H1 (cell line): Measurements from ENCODE around the gene C5orf22. TPM values are rescaled to one million over a fixed set of nuclear protein-coding genes. Genes with fewer than 3 reads are reported as not detected.

Source experiments
- CTCF ChIA-PET: fragments of 300-600 bp; sonication (Branson Sonifier 250); formaldehyde crosslinking; loops from one replicate; lab custom pipeline; 2021; ENCODE audit not compliant: partially characterized antibody; lab: Charles Lee
- POLR2A ChIA-PET: fragments of 300-600 bp; sonication (Branson Sonifier 250); formaldehyde crosslinking; loops from one replicate; lab custom pipeline; 2021; ENCODE audit warnings: inconsistent platforms; ENCODE audit not compliant: partially characterized antibody; lab: Charles Lee
- DNase-seq, 2 experiments: peaks; one replicate each; pipeline versions ENCODE4 v3.0.0 to v3.0.0-alpha.2; 2010 to 2022; ENCODE audit warnings: low spot score in 2 of 2, low read depth in 1 of 2, mixed read lengths in 1 of 2
- FAIRE-seq: peaks from 2 replicates; lab custom pipeline; 2011; peaks lifted over from hg19 to GRCh38; lab: Jason Lieb, UNC
- H2AFZ ChIP-seq: 2 replicates; pipeline ENCODE4 v1.8.1; 2012; ENCODE audit warnings: low read length, inconsistent platforms
- H2AK5ac ChIP-seq: 2 replicates; pipeline ENCODE4 v1.6.1; 2013; ENCODE audit warnings: low read depth, low read length
- H2BK120ac ChIP-seq: replicated peaks from 2 replicates; pipeline ENCODE3; 2013; ENCODE audit warnings: low read depth, low read length, inconsistent platforms
- H2BK12ac ChIP-seq: 2 replicates; pipeline ENCODE4 v1.6.1; 2013; ENCODE audit warnings: low read depth, low read length
- H2BK15ac ChIP-seq: 2 replicates; pipeline ENCODE4 v1.6.1; 2013; ENCODE audit warnings: low read length
- H2BK20ac ChIP-seq: 2 replicates; pipeline ENCODE4 v1.6.1; 2013; ENCODE audit warnings: low read length
- H2BK5ac ChIP-seq: 2 replicates; pipeline ENCODE4 v1.6.1; 2013; ENCODE audit warnings: low read depth, low read length
- H3K14ac ChIP-seq: 2 replicates; pipeline ENCODE4 v1.6.1; 2013; ENCODE audit warnings: inconsistent platforms; ENCODE audit not compliant: insufficient read length
- H3K18ac ChIP-seq: 2 replicates; pipeline ENCODE4 v1.6.1; 2013; ENCODE audit warnings: low read length; ENCODE audit errors: extremely low read depth
- H3K23ac ChIP-seq: 2 replicates; pipeline ENCODE4 v1.6.1; 2013; ENCODE audit warnings: inconsistent platforms; ENCODE audit not compliant: insufficient read length
- H3K23me2 ChIP-seq: 2 replicates; pipeline ENCODE4 v1.6.1; 2013; ENCODE audit warnings: low read depth, low read length
- H3K27ac ChIP-seq: 2 replicates; pipeline ENCODE4 v1.6.1; 2011; ENCODE audit warnings: low read depth, low read length, inconsistent platforms
- H3K27me3 ChIP-seq, 4 experiments: replicated peaks in 1 of 4; 1 replicate in 1 of 4; 2 replicates in 3 of 4; pipeline versions ENCODE4 v1.6.1 to v1.8.1; 2011 to 2013; ENCODE audit warnings: low read length in 3 of 4, mild to moderate bottlenecking in 3 of 4, inconsistent platforms in 2 of 4, mixed read lengths in 2 of 4, moderate library complexity in 1 of 4; ENCODE audit not compliant: control insufficient read depth in 3 of 4, insufficient read depth in 3 of 4; ENCODE audit errors: extremely low read depth in 1 of 4
- H3K36me3 ChIP-seq, 4 experiments: 2 replicates each; pipeline versions ENCODE4 v1.6.1 to v1.8.1; 2011 to 2013; ENCODE audit warnings: mild to moderate bottlenecking in 4 of 4, low read length in 3 of 4, moderate library complexity in 2 of 4, control low read depth in 1 of 4, inconsistent platforms in 1 of 4; ENCODE audit not compliant: insufficient read depth in 4 of 4, control insufficient read depth in 2 of 4
- H3K4ac ChIP-seq: replicated peaks from 2 replicates; pipeline ENCODE3; 2013; ENCODE audit warnings: low read length, low read depth, mixed read lengths, inconsistent platforms; ENCODE audit not compliant: insufficient read length
- H3K4me1 ChIP-seq, 4 experiments: replicated peaks in 1 of 4; 1 replicate in 1 of 4; 2 replicates in 3 of 4; pipeline versions ENCODE4 v1.6.1 to v1.8.1; 2011 to 2013; ENCODE audit warnings: low read length in 3 of 4, inconsistent platforms in 2 of 4, mixed read lengths in 1 of 4; ENCODE audit not compliant: insufficient read depth in 4 of 4, control insufficient read depth in 3 of 4
- H3K4me2 ChIP-seq, 2 experiments: 2 replicates each; pipeline versions ENCODE4 v1.6.1 to v1.8.1; 2011 to 2013; ENCODE audit warnings: low read depth in 2 of 2, low read length in 2 of 2, control low read depth in 1 of 2, inconsistent platforms in 1 of 2, mild to moderate bottlenecking in 1 of 2; ENCODE audit not compliant: insufficient read depth in 1 of 2
- H3K4me3 ChIP-seq, 4 experiments: fragments of 200-600, 300-600 bp in 1 of 4; sonication (generic), shearing (Covaris generic), sonication (Bioruptor Twin) in 1 of 4; 2 replicates each; pipeline versions ENCODE4 v1.5.1 to v1.8.1; 2011 to 2016; ENCODE audit warnings: low read length in 4 of 4, low read depth in 3 of 4, control low read depth in 2 of 4, inconsistent platforms in 2 of 4, mild to moderate bottlenecking in 2 of 4, mixed read lengths in 1 of 4, moderate library complexity in 1 of 4; ENCODE audit not compliant: insufficient read depth in 2 of 4; ENCODE audit errors: extremely low read depth in 1 of 4
- H3K56ac ChIP-seq: replicated peaks from 2 replicates; pipeline ENCODE3; 2013; ENCODE audit warnings: low read depth, mild to moderate bottlenecking, mixed read lengths, low read length, inconsistent platforms; ENCODE audit not compliant: insufficient read length
- H3K79me1 ChIP-seq: 2 replicates; pipeline ENCODE4 v1.6.1; 2013; ENCODE audit warnings: low read depth, low read length, control low read depth
- H3K79me2 ChIP-seq, 2 experiments: 2 replicates each; pipeline versions ENCODE4 v1.6.1 to v1.8.1; 2012 to 2013; ENCODE audit warnings: low read length in 2 of 2, mild to moderate bottlenecking in 2 of 2, inconsistent platforms in 1 of 2; ENCODE audit not compliant: insufficient read depth in 2 of 2, control insufficient read depth in 1 of 2
- H3K9ac ChIP-seq, 4 experiments: replicated peaks in 1 of 4; 1 replicate in 1 of 4; 2 replicates in 3 of 4; pipeline versions ENCODE4 v1.6.1 to v1.8.1; 2011 to 2013; ENCODE audit warnings: low read depth in 3 of 4, low read length in 3 of 4, control low read depth in 2 of 4, mild to moderate bottlenecking in 2 of 4, moderate library complexity in 2 of 4, inconsistent platforms in 1 of 4; ENCODE audit errors: extremely low read depth in 1 of 4
- H3K9me3 ChIP-seq, 2 experiments: 2 replicates each; pipeline versions ENCODE4 v1.6.1 to v1.8.1; 2012 to 2013; ENCODE audit warnings: mild to moderate bottlenecking in 2 of 2, moderate library complexity in 2 of 2, control low read depth in 1 of 2, inconsistent platforms in 1 of 2, low read depth in 1 of 2, low read length in 1 of 2, mixed read lengths in 1 of 2; ENCODE audit not compliant: insufficient read depth in 2 of 2
- H4K20me1 ChIP-seq, 2 experiments: replicated peaks in 1 of 2; 2 replicates each; pipeline versions ENCODE3 to v1.8.1; 2011 to 2013; ENCODE audit warnings: inconsistent platforms in 2 of 2, low read length in 2 of 2, mild to moderate bottlenecking in 1 of 2; ENCODE audit not compliant: insufficient read depth in 2 of 2, control insufficient read depth in 1 of 2
- H4K5ac ChIP-seq: 2 replicates; pipeline ENCODE4 v1.6.1; 2013; ENCODE audit warnings: low read length, low read depth, mixed read lengths, inconsistent platforms; ENCODE audit not compliant: insufficient read length
- H4K8ac ChIP-seq: 2 replicates; pipeline ENCODE4 v1.8.0; 2013; ENCODE audit warnings: mild to moderate bottlenecking, moderate library complexity, low read length, inconsistent platforms; ENCODE audit not compliant: insufficient read depth; ENCODE audit errors: extremely low read depth
- H4K91ac ChIP-seq: replicated peaks from 2 replicates; pipeline ENCODE3; 2013; ENCODE audit warnings: low read length, mixed read lengths, inconsistent platforms; ENCODE audit not compliant: insufficient read length
- KDM5A ChIP-seq: fragments of 200-600 bp; IDR thresholded peaks from 2 replicates; pipeline ENCODE4 v1.7.1; 2012; ENCODE audit warnings: mild to moderate bottlenecking, low read length, inconsistent platforms, mixed read lengths
- RNF2 ChIP-seq: fragments of 200-900, 300-1000 bp; sonication (generic); IDR thresholded peaks from 2 replicates; pipeline ENCODE4 v1.7.1; 2016; ENCODE audit warnings: borderline replicate concordance, low read depth, mild to moderate bottlenecking, antibody characterized with exemption, low read length; ENCODE audit not compliant: poor library complexity, severe bottlenecking; ENCODE audit errors: missing control alignments
- SRF ChIP-seq: IDR thresholded peaks from 2 replicates; pipeline ENCODE4 v1.6.1; 2011; ENCODE audit warnings: mild to moderate bottlenecking, low read depth, low read length, moderate library complexity
- TEAD4 ChIP-seq: IDR thresholded peaks from 2 replicates; pipeline ENCODE4 v1.6.1; 2012; ENCODE audit warnings: low read depth, low read length, inconsistent platforms, mixed read lengths
- WGBS, 2 experiments: shearing (Covaris generic) in 1 of 2; methylation state at CpG; one replicate each; pipeline versions ENCODE4 v1.1.6 to v1.1.7; 2013 to 2015; ENCODE audit warnings: low lambda C conversion rate in 2 of 2, mixed read lengths in 2 of 2, inconsistent platforms in 1 of 2, low coverage in 1 of 2, missing lambda C conversion rate in 1 of 2; ENCODE audit not compliant: insufficient replicate concordance in 2 of 2, insufficient coverage in 1 of 2, insufficient read length in 1 of 2; ENCODE audit errors: extremely low coverage in 1 of 2, missing lambda C conversion rate in 1 of 2; 5-methylcytosine and 5-hydroxymethylcytosine counted together
- polyA plus RNA-seq, 7 experiments: library from polyadenylated mRNA; depleted of rRNA in 3 of 7; stranded (reverse) in 5 of 7; unstranded in 2 of 7; fragments of >200 nt in 5 of 7; fragments of 200-250 nt in 2 of 7; gene quantifications; 1 replicate in 5 of 7; 2 replicates in 1 of 7; 4 replicates in 1 of 7; pipeline versions ENCODE4 v1.2.1 to v1.2.3, GENCODE V29; 2011 to 2013; ENCODE audit warnings: missing spikeins in 2 of 7, mixed read lengths in 2 of 7
- total RNA-seq: library from RNA; stranded (reverse); fragmentation: NEBNext Ultra II Directional; extraction: Animal tissue kit (Norgen Biotek cat#: 25700); gene quantifications from 2 replicates; pipeline ENCODE4 v1.2.1, GENCODE V29; 2021

Gene C5orf22
- total and polyA plus RNA-seq, 2 of the 8 experiments (the other 6 are each of a cell fraction or from before 2014, with no cell fraction given) = 19.6 to 36.2 TPM

DNA sequence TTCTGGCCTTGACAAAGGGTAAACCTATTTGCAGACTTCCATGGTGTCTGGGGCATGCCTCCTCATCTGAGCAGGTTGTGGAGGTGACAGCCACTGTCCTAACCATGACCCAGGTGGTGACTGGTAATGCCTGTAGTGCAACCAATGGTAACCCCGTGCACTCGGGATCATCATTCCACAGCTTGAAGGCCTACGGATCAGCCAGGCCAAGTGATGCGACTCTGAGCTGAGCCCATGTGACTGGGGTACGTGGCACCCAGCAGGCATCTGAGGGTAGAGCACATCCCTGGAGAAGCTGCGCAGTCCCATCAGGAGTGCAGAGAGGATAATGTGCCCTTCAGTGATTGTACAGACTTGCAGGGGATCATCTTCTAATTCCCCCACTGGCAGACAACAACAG, 35.2 kb upstream of the C5orf22 start:
- Histone ChIP-seq H3K18ac (no peak overlapping the region), H2BK15ac (no peak overlapping the region), H3K4me2 (no peak overlapping the region), H2BK5ac (no peak overlapping the region), H3K56ac (no peak overlapping the region), H2BK120ac (no peak overlapping the region), H3K36me3 (peaks cover 10 to 74% (median 54%) of the 10 kb centered on the region in 4 experiments; a peak in 7 of 8 replicates), H4K20me1 (peaks cover 0 to 6% of the 10 kb centered on the region in 2 experiments), H3K23ac (no peak overlapping the region), H4K91ac (no peak overlapping the region), H3K27ac (no peak overlapping the region), H3K4me3 (no peak overlapping the region), H2AK5ac (no peak overlapping the region), H4K5ac (no peak overlapping the region), H2BK12ac (no peak overlapping the region), H3K79me2 (no peaks in the 10 kb centered on the region), H3K9me3 (no peaks in the 10 kb centered on the region), H3K14ac (no peak overlapping the region), H3K4me1 (peaks cover 0 to 4% (median 0%) of the 10 kb centered on the region in 4 experiments; a peak in 1 of 7 replicates), H3K79me1 (no peaks in the 10 kb centered on the region), H3K9ac (no peak overlapping the region), H4K8ac (no peak overlapping the region), H2BK20ac (no peak overlapping the region), H2AFZ (no peak overlapping the region), H3K4ac (no peak overlapping the region), H3K23me2 (no peaks in the 10 kb centered on the region; the same call in 1 of the 2 replicates), H3K27me3 (no peaks in the 10 kb centered on the region)
- TF ChIP-seq TEAD4 (no peak), RNF2 (no peak), KDM5A (no peak), SRF (no peak)
- CTCF ChIA-PET = interaction anchor here (0.6 to 1.0 kb wide), 2 partner anchors 41 to 95 kb away, joined by 3 to 4 read pairs; no protein-coding TSS in a partner anchor
- FAIRE-seq (no peak), DNase-seq (no peak)
- WGBS, 2 experiments = 94% methylated on average over 6 of the region's 6 CpGs; no CpG with 5 or more reads in 1 of the 2 experiments
- POLR2A ChIA-PET = interaction anchor here (0.9 kb wide), 1 partner anchor 35 kb away, joined by 4 read pairs; the partner anchor contains the start of genes C5orf22 and DROSHA
